SK-N-SH treated with all-trans-retinoic acid at 6 μM for 48 hours (cell line): ENCODE measurements around the gene SAFB2.

Experiments used
- ZC3H10 ChIP-seq: fragments of 250-450 bp; sonication (Bioruptor Pico); IDR thresholded peaks from 2 replicates; pipeline ENCODE4 v1.5.1; 2021; ENCODE audit warnings: mild to moderate bottlenecking, moderate library complexity
- ZNF565 ChIP-seq: fragments of 450-650 bp; formaldehyde crosslinking; conservative IDR thresholded peaks from 2 replicates; pipeline ENCODE4 v1.5.0; 2020; ENCODE audit warnings: low read depth, mild to moderate bottlenecking, moderate library complexity

DNA sequence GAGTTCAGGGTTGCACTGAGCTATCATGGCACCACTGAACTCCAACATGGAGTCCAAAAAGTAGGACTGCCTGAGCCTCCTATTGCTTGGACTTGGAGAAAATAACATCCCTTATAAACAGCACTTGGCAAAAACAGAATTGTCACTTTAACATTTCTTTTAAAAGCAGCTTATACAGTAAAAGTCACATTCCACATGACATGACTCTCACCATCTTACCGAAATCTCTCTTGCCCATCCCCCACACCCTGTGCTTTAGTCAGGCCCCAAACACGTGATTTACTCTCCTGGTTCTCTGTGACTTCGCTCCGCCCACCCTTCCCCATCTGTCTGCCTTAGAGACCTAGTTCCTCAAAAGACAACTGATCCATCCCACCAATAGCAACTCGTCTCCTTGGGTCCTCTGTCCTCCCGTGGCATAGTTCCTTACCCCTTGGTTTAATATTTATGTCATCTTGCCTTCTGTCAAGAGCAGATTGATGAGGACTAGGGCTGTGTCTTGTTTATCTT, 4.9 kb upstream of the SAFB2 start:
- TF ChIP-seq ZNF565 (CRISPR knock-in tag) (no peak), ZC3H10 (CRISPR knock-in tag) (no peak)
